ENCODE data around the gene ZNF576.

GRCh38 chr19:43638214-43638994, 42.0 kb downstream of the ZNF576 start:
- TF ChIP-seq CTCF (IDR thresholded peaks at IDR 0.05) (no peak), SIN3A (IDR thresholded peaks at IDR 0.05; ENCODE audit: borderline replicate concordance, insufficient read depth, low read depth, low read length) (no peak)
